Measurements from ENCODE around the gene DHRS4L2.
"Not testable (repeated sequence)": the region's sequence is repeated elsewhere in the genome, so short reads cannot be mapped to it uniquely, and the experiment has no call there.

DHRS4L2 gene

DNA sequence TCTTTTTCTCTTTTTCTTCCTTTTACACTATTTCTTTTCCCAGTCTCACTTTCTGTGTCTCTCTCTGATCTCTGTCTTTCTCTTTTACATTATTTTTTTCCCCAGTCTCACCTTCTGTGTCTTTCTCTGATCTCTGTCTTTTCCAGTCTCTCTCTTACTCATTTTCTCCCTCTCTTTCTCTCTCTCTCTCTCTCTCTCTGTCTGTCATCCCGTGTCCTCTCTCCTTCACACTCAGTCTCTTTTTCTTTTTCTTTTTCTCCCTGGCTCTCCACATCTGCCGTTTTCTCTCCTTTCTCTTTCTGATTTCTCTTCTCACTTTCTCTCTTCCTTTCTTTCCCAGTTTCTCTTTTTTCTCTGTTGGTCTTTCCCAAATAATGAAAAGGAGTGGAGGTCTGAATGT, 22.3 kb downstream of the DHRS4L2 start:
- H3K4me3 ChIP-seq (ENCODE audit: low read depth, low read length) = no peak overlapping the region
- DNase-seq (ENCODE audit: low read depth) = no peak

DNA sequence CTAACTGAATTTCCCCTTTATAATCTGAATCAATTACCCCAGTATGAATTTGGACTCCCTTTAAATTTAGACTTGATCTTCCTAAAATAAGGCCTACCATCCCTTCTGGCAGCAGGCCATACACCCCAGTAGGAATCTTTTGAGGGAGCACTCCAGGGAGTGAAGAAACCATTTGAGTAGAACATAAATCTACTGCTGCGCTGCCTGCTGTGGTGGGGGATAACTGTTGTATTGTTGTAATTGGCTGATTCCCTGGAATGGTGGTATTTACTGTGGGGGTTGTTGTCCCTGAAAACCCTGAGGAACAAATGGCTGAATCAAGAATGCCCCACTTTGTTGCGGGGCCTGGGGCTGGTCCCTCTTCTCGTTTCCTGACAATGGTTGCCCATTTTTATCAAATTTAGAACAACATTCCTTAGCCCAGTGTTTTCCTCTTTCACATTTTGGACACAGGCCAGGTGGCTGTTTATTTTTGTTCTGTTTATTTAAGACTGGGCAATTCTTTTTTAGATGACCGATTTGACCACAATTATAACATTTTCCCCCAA, 24.1 kb downstream of the DHRS4L2 start:
- DNase-seq (ENCODE audit: low read depth); H3K4me3 ChIP-seq (ENCODE audit: low read depth, low read length): not testable (repeated sequence)

DNA sequence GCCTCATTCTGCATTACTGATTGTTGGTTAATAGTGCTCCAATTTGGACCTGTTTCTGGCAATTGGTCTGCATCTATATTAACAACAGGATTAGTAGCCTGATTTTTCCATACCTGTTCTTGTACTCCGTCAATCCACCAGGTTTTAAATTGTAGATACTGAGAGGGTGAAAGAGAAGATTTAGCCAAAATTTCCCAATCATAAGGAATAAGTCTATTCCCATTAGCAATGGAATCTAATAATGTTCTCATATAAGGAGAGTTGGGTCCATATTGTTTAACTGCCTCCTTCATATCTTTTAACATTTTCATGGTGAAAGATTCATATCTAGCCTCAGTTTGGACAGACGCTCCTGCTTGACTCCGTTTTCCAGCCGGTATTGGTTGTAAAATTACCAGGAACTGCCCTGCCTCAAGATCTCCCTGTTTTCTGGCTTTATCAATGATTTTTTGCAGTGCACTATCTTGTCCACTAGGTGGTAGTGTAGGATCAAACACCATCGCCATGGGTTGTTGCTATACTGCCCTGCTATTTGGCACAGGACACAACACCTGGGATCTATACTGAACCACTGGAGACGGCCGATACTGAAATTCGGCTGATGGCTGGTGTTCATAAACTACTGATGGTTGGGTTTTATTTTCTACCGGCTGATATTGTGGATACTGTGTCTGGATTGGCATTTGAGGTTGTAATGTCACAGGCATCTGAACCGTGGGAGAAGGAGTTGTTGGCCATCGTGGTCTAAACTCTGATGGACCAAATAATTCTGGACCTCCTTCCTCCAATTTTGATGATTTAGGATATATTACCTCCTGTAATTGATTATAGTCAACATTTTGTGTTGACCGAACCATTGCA, 25.2 kb downstream of the DHRS4L2 start:
- DNase-seq (ENCODE audit: low read depth) = no peak
- no peak overlapping the region for H3K4me3 ChIP-seq (ENCODE audit: low read depth, low read length)

DNA sequence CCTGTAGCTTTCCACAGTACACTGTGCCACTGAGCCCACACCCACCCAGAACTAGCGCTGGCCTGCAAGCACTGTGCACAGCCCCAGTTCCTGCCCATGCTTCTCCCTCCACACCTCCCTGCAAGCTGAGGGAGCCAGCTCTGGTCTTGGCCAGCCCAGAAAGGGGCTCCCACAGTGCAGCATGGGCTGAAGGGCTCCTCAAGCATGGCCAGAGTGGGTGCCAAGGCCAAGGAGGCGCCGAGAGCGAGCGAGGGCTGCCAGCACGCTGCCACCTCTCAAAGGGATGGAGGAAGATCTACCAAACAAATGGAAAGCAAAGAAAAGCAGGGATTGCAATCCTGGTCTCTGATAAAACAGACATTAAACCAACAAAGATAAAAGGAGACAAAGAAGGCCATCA, 27.0 kb downstream of the DHRS4L2 start:
- H3K4me3 ChIP-seq (ENCODE audit: low read depth, low read length); DNase-seq (ENCODE audit: low read depth): not testable (repeated sequence)

DNA sequence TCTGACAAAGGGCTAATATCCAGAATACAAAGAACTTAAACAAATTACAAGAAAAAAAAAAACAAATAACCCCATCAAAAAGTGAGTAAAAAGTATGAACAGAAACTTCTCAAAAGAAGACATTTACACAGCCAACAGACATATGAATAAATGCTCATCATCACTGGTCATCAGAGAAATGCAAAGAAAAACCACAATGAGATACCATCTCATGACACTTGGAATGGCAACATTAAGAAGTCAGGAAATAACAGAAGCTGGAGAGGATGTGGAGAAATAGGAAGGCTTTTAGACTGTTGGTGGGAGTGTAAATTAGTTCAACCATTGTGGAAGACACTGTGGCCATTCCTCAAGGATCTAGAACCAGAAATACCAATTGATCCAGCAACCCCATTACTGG, 30.2 kb downstream of the DHRS4L2 start:
- H3K4me3 ChIP-seq (ENCODE audit: low read depth, low read length); DNase-seq (ENCODE audit: low read depth): not testable (repeated sequence)

DNA sequence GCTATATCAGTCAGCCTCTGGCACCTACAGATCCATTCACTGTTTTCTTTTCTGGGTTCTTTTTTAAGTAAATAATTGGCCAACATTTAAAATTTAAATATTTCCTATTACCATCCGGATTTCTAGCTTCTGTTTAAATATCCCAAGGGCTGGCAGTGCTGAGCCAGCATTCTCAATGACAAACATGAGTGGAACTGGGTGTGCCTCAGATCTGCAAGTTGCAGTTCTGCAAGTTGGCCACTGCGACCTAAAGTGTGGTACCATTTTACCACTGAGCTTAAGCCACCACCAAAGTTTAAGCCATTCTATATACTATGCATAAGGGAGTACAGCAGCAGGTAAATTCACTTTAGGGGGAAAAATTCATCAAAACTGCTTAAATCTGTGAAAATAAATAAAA, 31.2 kb downstream of the DHRS4L2 start:
- DNase-seq (ENCODE audit: low read depth); H3K4me3 ChIP-seq (ENCODE audit: low read depth, low read length): not testable (repeated sequence)

DNA sequence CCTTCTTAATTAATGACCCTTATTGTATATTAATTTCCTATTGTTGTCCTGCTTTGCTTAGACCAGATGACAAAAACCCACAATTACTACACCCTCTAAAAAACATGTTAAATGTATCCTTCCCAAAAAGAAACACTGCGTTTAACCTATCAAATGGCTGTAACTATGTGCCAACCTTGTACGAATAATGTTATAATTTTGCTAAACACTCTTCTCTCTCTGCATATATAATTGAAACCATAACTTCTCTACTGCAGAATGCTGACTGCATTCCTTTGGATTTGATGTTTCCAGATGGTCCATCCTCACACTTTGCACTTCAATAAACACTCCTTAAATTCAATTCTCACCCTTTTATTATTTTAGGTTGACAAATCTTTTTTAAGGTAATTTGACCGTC, 31.8 kb downstream of the DHRS4L2 start:
- not testable (repeated sequence) for DNase-seq (ENCODE audit: low read depth); H3K4me3 ChIP-seq (ENCODE audit: low read depth, low read length)

DNA sequence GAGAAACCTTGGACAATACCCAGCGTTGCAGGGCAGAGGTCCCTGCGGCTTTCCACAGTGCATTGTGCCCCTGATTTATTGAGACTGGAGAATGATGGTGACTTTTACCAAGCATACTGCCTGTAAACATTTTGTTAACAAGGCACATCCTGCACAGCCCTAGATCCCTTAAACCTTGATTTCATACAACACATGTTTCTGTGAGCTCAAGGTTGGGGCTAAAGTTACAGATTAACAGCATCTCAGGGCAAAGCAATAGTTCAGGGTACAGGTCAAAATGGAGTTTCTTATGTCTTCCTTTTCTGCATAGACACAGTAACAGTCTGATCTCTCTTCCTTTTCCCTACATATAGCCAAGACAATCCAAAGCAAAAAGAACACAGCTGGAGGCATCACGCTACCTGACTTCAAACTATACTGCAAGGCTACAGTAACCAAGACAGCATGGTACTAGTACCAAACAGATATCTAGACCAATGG, 36.2 kb downstream of the DHRS4L2 start:
- DNase-seq (ENCODE audit: low read depth); H3K4me3 ChIP-seq (ENCODE audit: low read depth, low read length): not testable (repeated sequence)

DNA sequence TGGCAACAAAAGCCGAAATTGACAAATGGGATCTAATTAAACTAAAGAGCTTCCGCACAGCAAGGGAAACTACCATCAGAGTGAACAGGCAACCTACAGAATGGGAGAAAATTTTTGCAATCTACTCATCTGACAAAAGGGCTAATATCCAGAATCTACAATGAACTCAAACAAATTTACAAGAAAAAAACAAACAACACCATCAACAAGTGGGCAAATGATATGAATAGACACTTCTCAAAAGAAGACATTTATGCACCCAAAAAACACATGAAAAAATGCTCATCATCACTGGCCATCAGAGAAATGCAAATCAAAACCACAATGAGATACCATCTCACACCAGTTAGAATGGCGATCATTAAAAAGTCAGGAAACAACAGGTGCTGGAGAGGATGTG, 41.0 kb downstream of the DHRS4L2 start:
- DNase-seq (ENCODE audit: low read depth); H3K4me3 ChIP-seq (ENCODE audit: low read depth, low read length): not testable (repeated sequence)

DNA sequence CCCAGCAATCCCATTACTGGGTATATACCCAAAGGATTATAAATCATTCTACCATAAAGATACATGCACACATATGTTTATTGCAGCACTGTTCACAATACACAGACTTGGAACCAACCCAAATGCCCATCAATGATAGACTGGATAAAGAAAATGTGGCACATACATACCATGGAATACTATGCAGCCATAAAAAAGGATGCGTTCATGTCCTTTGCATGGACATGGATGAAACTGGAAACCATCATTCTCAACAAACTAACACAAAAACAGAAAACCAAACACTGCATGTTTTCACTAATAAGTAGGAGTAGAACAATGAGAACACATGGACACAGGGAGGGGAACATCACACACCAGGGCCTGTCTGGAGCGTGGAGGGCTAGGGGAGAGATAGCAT, 42.6 kb downstream of the DHRS4L2 start:
- DNase-seq (ENCODE audit: low read depth); H3K4me3 ChIP-seq (ENCODE audit: low read depth, low read length): not testable (repeated sequence)

DNA sequence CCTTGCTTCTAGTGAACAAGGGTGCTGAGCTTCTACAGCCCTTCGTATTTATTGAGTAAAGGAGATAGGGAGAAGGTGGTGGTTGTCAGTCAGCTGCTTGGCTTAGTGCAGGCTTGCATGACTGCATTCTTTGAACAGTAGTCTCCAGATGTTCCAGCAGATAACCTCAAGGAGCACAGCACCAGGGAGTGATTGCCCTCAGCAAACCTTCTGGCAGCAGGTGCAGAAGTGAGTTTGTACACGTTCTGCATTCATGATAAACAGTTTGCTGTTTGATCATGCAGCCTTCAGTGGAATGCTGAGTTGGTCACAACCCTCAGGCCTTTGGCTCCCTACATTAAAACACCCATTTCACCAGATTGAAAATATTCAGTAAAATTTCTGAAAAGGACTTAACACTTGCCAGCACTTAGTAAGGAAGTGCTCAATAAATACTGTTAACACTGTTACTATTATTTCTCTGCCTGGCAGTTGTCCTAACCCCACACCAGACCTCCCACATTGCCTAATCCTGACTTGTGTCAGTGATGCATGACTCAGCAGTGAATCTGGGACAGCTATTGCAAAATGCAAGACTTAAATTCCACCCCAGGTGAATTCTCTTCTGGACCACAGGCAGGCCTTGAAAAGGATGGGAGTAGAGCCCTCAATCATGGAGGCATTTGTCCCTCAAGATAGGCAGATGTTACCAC, 44.1 kb downstream of the DHRS4L2 start:
- DNase-seq (ENCODE audit: low read depth) = peak; percentile 89
- H3K4me3 ChIP-seq (ENCODE audit: low read depth, low read length) = no peak overlapping the region

DNA sequence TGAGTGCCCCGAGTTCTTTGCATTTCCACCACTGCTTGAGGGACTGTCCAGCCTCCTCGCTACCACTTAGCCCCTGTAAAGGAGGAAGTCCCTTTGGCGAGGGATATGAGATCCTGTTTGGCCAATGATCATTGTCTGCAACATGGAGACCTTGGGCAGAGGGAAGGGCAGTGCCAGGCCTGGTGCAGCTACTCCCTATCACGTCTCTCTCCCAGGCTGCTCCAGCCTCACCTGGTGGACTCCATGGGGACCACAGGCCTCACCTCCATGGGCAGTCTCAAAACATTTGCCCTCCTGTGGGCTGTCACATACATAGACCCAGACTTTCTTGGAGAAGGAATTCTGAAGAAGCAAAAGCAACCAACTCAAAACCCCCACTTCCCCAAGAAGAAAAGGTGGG, 47.0 kb downstream of the DHRS4L2 start:
- not testable (repeated sequence) for DNase-seq (ENCODE audit: low read depth)
- peak overlapping the region; percentile 51 for H3K4me3 ChIP-seq (ENCODE audit: low read depth, low read length)

DNA sequence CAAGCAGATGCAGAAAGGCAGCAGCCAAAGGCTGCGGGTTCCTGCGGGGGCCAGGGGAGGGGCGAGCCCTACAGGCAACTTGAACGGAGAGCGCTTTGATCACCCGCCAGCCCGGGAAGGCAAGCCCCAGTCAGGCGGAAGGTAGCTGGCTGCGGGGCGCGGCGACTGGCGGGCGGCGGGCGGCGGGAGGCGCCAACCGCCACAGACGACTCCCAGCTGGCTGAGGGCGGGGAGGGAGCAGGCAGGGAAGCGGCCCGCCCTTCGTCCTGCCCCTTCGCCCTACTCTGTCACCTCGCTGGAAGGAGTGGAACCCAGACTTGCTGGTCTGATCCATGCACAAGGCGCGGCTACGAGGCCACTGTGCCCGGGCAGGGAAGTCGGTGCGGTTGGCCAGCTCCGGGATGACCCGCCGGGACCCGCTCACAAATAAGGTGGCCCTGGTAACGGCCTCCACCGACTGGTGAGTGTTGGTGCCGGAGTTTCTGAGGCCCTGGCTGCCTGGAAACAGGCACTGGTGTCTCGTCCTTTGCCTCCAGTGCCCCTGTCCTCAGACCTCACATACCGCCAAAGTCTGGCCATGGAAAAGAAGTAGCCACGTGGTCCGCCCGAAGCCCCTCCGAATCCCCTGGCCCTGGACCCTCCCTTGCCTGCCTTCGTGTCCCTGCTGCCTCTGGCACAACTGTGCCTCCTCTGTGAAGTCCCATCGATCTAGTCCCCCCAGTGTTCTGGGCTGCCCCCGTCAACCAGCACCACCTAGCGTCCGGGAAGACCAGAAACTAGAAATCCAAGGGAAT, 47.6 kb downstream of the DHRS4L2 start:
- DNase-seq (ENCODE audit: low read depth) = no peak
- peak overlapping the region; percentile 51 for H3K4me3 ChIP-seq (ENCODE audit: low read depth, low read length)

DNA sequence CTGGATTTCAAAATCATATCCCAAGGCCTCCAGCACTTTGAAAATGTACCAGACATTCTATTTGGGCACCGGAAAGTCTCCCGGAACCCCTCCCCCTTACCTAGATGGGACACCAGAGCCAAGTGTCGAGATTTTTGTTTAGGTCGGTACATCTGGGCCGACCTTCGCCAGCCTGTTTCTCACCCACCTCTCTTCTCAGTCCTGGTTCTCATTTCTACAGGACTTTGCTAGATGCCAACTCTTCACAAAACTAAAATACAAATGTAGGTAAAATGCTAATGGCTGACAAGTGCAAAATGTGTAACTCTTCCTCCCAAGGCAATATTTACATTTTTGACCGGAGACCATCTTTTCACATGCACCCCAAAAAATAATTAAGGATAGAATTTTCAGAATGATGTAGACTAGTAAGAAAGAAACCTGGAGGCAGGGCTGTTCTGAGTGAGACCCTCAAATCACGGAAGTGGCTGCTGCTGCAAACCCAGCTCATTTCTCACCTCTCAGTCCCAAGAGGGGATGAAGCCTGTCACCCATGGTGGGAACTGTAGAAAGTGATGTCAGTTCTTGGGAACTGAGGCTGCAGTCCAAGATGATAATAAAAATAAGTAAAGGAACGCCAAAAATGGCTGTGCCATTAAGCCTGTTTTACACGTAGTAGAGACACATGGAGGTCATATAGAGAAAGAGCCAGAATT, 48.4 kb downstream of the DHRS4L2 start:
- not testable (repeated sequence) for DNase-seq (ENCODE audit: low read depth)
- peak overlapping the region; percentile 51 for H3K4me3 ChIP-seq (ENCODE audit: low read depth, low read length)

DNA sequence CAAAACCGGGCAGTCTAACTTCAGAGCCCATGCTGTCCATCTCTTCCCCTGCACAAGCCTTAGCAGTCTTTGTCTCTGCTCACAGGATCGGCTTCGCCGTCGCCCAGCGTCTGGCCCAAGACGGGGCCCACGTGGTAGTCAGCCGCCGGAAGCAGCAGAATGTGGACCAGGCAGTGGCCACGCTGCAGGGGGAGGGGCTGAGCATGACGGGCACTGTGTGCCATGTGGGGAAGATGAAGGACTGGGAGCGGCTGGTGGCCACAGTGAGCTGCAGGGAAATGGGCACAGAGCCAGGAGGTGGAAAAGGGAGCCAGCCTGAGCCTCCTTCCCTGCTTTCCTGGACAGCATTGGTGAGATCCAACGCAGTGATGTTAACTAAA, 48.9 kb downstream of the DHRS4L2 start:
- no peak overlapping the region for H3K4me3 ChIP-seq (ENCODE audit: low read depth, low read length)
- DNase-seq (ENCODE audit: low read depth) = no peak

DNA sequence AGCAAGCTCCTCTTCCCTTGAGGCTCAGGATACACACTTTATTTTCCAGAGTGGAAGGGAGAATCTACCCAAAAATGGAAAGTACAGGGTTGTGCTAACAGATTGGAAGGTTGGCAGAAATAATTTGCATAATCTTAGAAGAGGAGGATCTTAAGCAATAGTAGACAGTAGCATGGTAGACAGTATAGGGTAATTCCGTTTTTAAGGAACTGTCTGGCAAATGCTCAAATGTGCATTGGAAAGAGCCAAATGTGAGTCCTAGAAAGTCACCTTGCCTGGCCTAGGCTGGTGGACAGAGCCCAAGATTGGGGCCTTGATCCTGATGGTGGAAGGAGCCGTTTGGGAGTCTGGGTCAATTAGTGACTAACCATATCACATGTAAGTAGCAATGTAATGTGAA, 50.0 kb downstream of the DHRS4L2 start:
- no peak overlapping the region for H3K4me3 ChIP-seq (ENCODE audit: low read depth, low read length)

DNA sequence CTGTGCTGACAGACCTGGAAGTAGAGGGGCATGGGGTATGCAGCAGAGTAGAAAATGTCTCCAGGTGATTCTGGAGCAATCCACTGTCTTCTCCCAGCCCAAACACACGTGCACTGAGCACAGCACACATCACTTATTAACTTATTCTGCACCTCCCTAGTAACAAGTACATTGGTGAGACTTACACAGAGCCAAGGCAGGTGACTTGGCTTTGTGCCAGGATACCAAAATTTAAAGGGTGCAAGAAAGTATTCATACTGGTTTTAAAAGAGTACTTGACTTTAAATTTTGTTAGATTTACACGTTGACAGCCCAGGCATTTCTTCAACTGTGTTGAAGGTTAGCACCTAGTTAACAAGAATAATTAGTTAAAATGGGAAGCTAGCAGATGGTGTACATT, 52.0 kb downstream of the DHRS4L2 start:
- no peak overlapping the region for H3K4me3 ChIP-seq (ENCODE audit: low read depth, low read length)
- DNase-seq (ENCODE audit: low read depth) = no peak

More for the DNA sequence above, 50.0 kb downstream of the DHRS4L2 start:
- no peak for DNase-seq (ENCODE audit: low read depth)

DNA sequence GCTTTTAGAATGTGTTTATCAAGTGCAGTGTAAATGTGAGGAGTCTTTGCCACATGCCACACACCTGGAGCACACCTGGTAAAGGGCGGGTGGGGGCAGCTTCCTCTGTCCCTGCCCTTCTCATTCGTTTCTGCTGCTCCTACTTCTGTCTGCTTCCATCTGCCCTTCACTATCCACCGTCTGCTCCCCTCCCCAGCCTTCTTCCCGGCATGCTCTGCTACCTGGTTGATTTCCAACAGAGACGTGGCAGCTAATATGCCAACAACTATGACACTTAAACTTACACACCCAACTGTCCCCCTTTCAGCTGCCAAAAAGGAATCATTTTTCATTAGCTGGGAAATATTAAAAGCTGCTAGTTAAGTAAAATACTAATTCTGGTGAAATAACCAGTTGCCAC, 54.0 kb downstream of the DHRS4L2 start:
- H3K4me3 ChIP-seq (ENCODE audit: low read depth, low read length) = no peak overlapping the region
- DNase-seq (ENCODE audit: low read depth) = no peak

DNA sequence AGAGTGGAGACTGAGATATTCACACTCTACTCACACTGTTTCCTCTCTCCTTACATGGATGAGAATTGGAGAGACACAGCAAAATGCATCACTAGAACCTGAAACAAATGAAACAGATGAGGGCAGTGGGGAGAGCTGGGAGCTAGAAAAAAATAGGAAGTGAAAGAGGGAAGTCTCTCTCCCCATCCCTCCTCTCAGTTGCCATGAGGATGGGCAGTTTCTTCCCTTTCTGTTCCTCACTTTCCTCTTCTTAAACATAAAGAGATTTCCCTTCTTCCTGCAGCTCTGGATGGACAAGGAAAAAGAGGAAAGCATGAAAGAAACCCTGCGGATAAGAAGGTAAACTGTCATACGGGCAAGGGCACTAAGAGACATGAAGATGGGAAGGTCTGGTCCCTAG, 60.3 kb downstream of the DHRS4L2 start:
- not testable (repeated sequence) for DNase-seq (ENCODE audit: low read depth); H3K4me3 ChIP-seq (ENCODE audit: low read depth, low read length)

Measured in skeletal muscle cell (primary cell).